Immature natural killer cell (primary cell): ENCODE results near the gene MED13L. TPM values are rescaled to one million over a fixed set of nuclear protein-coding genes. Genes with fewer than 3 reads are reported as not detected.
A peak's percentile ranks its signal among the peaks of the same experiment; 100 is the strongest.
"Not testable (repeated sequence)": the region's sequence is repeated elsewhere in the genome, so short reads cannot be mapped to it uniquely, and the experiment has no call there.

ENCODE experiments used
- DNase-seq, 3 donors: peaks; one replicate each; pipeline ENCODE4 v3.0.0; 2022; ENCODE audit warnings: mixed read lengths in 1 of 3
- H3K27ac Mint-ChIP-seq, 6 donors: one replicate each; pipeline ENCODE4 v1.8.0; 2020; ENCODE audit warnings: mixed read lengths in 6 of 6, mild to moderate bottlenecking in 5 of 6, inconsistent platforms in 4 of 6, moderate library complexity in 3 of 6
- H3K27me3 Mint-ChIP-seq, 3 donors: one replicate each; pipeline ENCODE4 v1.8.0; 2020 to 2021; ENCODE audit warnings: low read depth in 3 of 3, mild to moderate bottlenecking in 3 of 3, mixed read lengths in 3 of 3, moderate library complexity in 3 of 3, inconsistent platforms in 1 of 3
- H3K36me3 Mint-ChIP-seq, 3 donors: one replicate each; pipeline ENCODE4 v1.8.0; 2020; ENCODE audit warnings: mixed read lengths in 3 of 3, inconsistent platforms in 2 of 3, mild to moderate bottlenecking in 2 of 3
- H3K4me1 Mint-ChIP-seq, 2 donors: one replicate each; pipeline ENCODE4 v1.8.0; 2020; ENCODE audit warnings: inconsistent platforms in 2 of 2, mild to moderate bottlenecking in 2 of 2, mixed read lengths in 2 of 2, moderate library complexity in 1 of 2
- H3K4me3 Mint-ChIP-seq, 5 donors: one replicate each; pipeline ENCODE4 v1.8.0; 2020; ENCODE audit warnings: mild to moderate bottlenecking in 5 of 5, mixed read lengths in 5 of 5, inconsistent platforms in 3 of 5, moderate library complexity in 3 of 5
- H3K9me3 Mint-ChIP-seq, 6 donors: one replicate each; pipeline ENCODE4 v1.8.0; 2020; ENCODE audit warnings: mild to moderate bottlenecking in 6 of 6, mixed read lengths in 6 of 6, inconsistent platforms in 4 of 6, moderate library complexity in 3 of 6
- polyA plus RNA-seq, 3 donors: library from polyadenylated mRNA; unstranded; fragments of 300-500 nt; fragmentation: Illumina TruSeq; gene quantifications; one replicate each; pipeline ENCODE4 v1.2.3, GENCODE V29; 2021

MED13L gene
- polyA plus RNA-seq, 3 donors from 2014 or later: 2.3 to 10.3 (median 4.9) TPM

DNA sequence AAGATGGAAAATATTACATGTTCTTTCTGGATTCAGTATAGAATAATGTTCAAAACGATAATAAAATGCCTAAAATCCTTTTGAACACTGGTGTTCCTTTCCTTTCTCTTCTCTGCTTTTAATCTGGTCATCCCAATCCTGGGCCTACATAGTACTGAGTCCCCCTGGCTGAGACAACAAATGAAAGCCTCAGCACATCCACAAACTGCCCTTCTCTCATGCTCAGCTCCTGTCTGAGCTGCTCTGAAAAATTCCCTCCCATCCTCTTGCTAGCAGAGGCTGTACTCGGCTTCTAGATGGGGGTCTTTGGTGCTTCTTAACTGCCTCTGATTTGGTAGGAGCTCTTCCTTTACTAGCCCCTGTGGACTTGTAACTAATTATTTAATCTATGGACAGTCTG, 232.3 kb downstream of the MED13L start:
- peaks cover 0 to 1% (median 0%) of the 10 kb centered on the region in 3 donors for H3K27me3 Mint-ChIP-seq
- no peak overlapping the region for H3K4me3 Mint-ChIP-seq
- DNase-seq: no peak
- no peak overlapping the region for H3K27ac Mint-ChIP-seq
- no peaks in the 10 kb centered on the region for H3K36me3 Mint-ChIP-seq
- H3K9me3 Mint-ChIP-seq: no peaks in the 10 kb centered on the region
- H3K4me1 Mint-ChIP-seq: peaks cover 27 to 68% of the 10 kb centered on the region in 2 donors

- Mint-ChIP-seq H3K9me3 (no peaks in the 10 kb centered on the region), H3K4me1 (peaks cover 17 to 64% of the 10 kb centered on the region in 2 donors), H3K27ac (no peak overlapping the region), H3K4me3 (no peak overlapping the region), H3K27me3 (peaks cover 0 to 1% (median 0%) of the 10 kb centered on the region in 3 donors), H3K36me3 (no peaks in the 10 kb centered on the region)
- no peak for DNase-seq
Observed at GRCh38 chr12:116043659-116044535, 233.6 kb downstream of the MED13L start.

GRCh38 chr12:116040402-116040801, 237.1 kb downstream of the MED13L start:
- Mint-ChIP-seq H3K4me3 (no peak overlapping the region), H3K9me3 (no peaks in the 10 kb centered on the region), H3K27ac (no peak overlapping the region), H3K27me3 (peaks cover 0 to 1% (median 0%) of the 10 kb centered on the region in 3 donors), H3K36me3 (no peaks in the 10 kb centered on the region), H3K4me1 (peaks cover 8 to 47% of the 10 kb centered on the region in 2 donors)
- no peak for DNase-seq

DNA sequence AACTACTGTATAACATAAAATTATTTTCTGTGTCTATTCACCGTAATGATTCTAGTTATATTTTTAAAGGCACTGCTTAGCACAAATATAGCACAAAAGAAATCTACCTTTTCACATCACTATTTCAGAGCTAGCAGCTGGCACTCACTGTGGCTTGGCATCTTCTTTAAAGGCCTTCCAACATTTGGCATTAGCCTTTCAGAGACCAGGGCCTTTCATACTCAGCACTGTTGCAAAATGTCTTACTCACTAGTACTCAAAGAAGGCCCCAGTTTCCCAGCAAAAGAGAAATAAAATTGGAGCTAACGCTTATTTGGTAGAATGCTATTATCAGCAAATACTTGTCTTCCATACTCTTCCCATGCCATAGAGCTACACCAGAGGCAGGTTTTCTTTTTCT, 238.4 kb downstream of the MED13L start:
- no peak overlapping the region for H3K27ac Mint-ChIP-seq
- no peak overlapping the region for H3K4me3 Mint-ChIP-seq
- peaks cover 0 to 1% (median 0%) of the 10 kb centered on the region in 3 donors for H3K27me3 Mint-ChIP-seq
- no peaks in the 10 kb centered on the region for H3K36me3 Mint-ChIP-seq
- no peak for DNase-seq
- no peaks in the 10 kb centered on the region for H3K9me3 Mint-ChIP-seq
- H3K4me1 Mint-ChIP-seq: peaks cover 3 to 38% of the 10 kb centered on the region in 2 donors

GRCh38 chr12:116037941-116038837, 239.3 kb downstream of the MED13L start:
- Mint-ChIP-seq H3K4me3 (no peak overlapping the region), H3K27ac (no peak overlapping the region), H3K36me3 (no peaks in the 10 kb centered on the region), H3K9me3 (no peaks in the 10 kb centered on the region), H3K4me1 (peaks cover 0 to 34% of the 10 kb centered on the region in 2 donors), H3K27me3 (peaks cover 0 to 1% (median 0%) of the 10 kb centered on the region in 3 donors)
- no peak for DNase-seq

- H3K4me3 Mint-ChIP-seq: no peak overlapping the region
- no peak overlapping the region for H3K27ac Mint-ChIP-seq
- DNase-seq: no peak
- H3K4me1 Mint-ChIP-seq: peaks cover 6 to 18% of the 10 kb centered on the region in 2 donors
- H3K36me3 Mint-ChIP-seq: no peaks in the 10 kb centered on the region
- H3K27me3 Mint-ChIP-seq: no peaks in the 10 kb centered on the region
- H3K9me3 Mint-ChIP-seq: no peaks in the 10 kb centered on the region
Observed at GRCh38 chr12:116033765-116034164, 243.7 kb downstream of the MED13L start.

- not testable (repeated sequence) for H3K36me3 Mint-ChIP-seq, H3K4me3 Mint-ChIP-seq, DNase-seq, H3K9me3 Mint-ChIP-seq, H3K27me3 Mint-ChIP-seq, H3K27ac Mint-ChIP-seq
- peaks cover 22 to 39% of the 10 kb centered on the region in 2 donors for H3K4me1 Mint-ChIP-seq
Observed at GRCh38 chr12:116031624-116032023, 245.9 kb downstream of the MED13L start.

GRCh38 chr12:116028619-116029018, 248.9 kb downstream of the MED13L start:
- H3K27ac Mint-ChIP-seq: peak overlapping the region in 2 of 6 donors; percentile 1 to 28
- no peak for DNase-seq
- H3K27me3 Mint-ChIP-seq: peaks cover 0 to 3% (median 0%) of the 10 kb centered on the region in 3 donors
- H3K36me3 Mint-ChIP-seq: no peaks in the 10 kb centered on the region
- no peak overlapping the region for H3K4me3 Mint-ChIP-seq
- peaks cover 34 to 43% of the 10 kb centered on the region in 2 donors for H3K4me1 Mint-ChIP-seq
- H3K9me3 Mint-ChIP-seq: no peaks in the 10 kb centered on the region

- Mint-ChIP-seq H3K27ac (peak overlapping the region in 1 of 6 donors; percentile 3), H3K4me3 (peak overlapping the region in 1 of 5 donors; percentile 10), H3K9me3 (no peaks in the 10 kb centered on the region), H3K27me3 (peaks cover 0 to 3% (median 0%) of the 10 kb centered on the region in 3 donors), H3K4me1 (peaks cover 34 to 47% of the 10 kb centered on the region in 2 donors), H3K36me3 (no peaks in the 10 kb centered on the region)
- DNase-seq: no peak
Observed at GRCh38 chr12:116027551-116027821, 250.0 kb downstream of the MED13L start.

DNA sequence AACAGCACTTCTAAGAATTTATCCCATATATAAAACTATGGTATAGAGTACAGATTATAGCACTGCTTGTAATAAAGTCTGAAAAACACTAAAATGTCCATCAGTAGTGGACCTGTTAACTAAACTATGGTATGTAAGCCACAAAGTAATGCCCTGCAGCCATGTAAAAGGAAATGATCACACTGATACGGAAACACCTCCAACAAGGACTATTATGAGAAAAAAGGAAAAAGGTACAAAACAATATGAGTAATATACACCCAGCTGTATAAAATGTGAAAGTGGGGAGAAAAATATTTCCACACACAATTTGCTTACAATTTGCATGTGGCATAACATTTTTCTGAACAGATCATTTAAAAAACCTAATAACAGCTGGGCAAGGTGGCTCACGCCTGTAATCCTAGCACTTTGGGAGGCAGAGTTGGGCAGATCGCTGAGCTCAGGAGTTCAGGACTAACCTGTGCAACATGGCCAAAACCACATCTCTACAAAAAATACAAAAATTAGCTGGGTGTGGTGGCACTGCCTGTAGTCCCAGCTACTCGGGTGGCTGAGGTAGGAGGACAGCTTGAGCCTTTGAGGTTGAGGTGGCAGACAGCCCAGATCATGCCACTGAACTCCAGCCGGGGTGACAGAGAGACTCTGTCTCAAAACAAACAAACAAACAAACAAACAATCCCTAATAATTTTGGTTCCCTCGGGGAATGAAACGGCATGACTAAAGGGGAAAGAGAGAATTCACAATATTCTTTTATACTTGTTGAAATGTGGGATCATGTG, 250.5 kb downstream of the MED13L start:
- peak overlapping the region in 1 of 5 donors; percentile 10 for H3K4me3 Mint-ChIP-seq

DNA sequence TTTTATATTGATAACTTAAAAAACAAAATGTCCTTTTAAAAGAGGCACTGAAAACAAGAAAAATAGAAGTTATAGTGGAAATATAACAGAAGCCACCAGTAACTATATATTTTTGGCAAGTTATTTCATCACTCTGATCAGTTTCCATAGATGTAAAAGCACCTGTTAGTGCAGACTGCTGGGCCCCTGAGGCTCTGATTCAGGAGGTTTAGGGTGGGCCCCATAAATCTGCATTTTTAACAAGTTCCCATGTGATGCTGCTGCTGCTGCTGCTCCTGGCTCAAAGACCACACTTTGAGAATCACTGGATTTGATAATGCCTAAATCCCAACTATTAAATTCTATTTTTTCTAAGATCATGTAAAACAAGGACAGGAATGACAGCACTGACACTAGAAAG, 251.1 kb downstream of the MED13L start:
- no peak overlapping the region for H3K27ac Mint-ChIP-seq
- H3K4me1 Mint-ChIP-seq: peaks cover 31 to 50% of the 10 kb centered on the region in 2 donors
- no peak for DNase-seq
- H3K36me3 Mint-ChIP-seq: no peaks in the 10 kb centered on the region
- H3K27me3 Mint-ChIP-seq: peaks cover 0 to 3% (median 0%) of the 10 kb centered on the region in 3 donors
- no peak overlapping the region for H3K4me3 Mint-ChIP-seq
- no peaks in the 10 kb centered on the region for H3K9me3 Mint-ChIP-seq

More for the DNA sequence above, 250.5 kb downstream of the MED13L start:
- Mint-ChIP-seq H3K27me3 (peaks cover 0 to 3% (median 0%) of the 10 kb centered on the region in 3 donors), H3K9me3 (no peaks in the 10 kb centered on the region), H3K4me1 (peaks cover 31 to 50% of the 10 kb centered on the region in 2 donors), H3K27ac (peak overlapping the region in 5 of 6 donors; percentile 3 to 53 (median 32)), H3K36me3 (no peaks in the 10 kb centered on the region)
- peak in 2 of 3 donors; percentile 6 to 9 for DNase-seq

- DNase-seq: no peak
- H3K9me3 Mint-ChIP-seq: no peaks in the 10 kb centered on the region
- H3K4me1 Mint-ChIP-seq: peaks cover 31 to 50% of the 10 kb centered on the region in 2 donors
- peaks cover 0 to under 1% (median 0%) of the 10 kb centered on the region in 3 donors for H3K36me3 Mint-ChIP-seq
- no peak overlapping the region for H3K27ac Mint-ChIP-seq
- H3K4me3 Mint-ChIP-seq: no peak overlapping the region
- H3K27me3 Mint-ChIP-seq: peaks cover 0 to 3% (median 0%) of the 10 kb centered on the region in 3 donors
Observed at GRCh38 chr12:116024769-116025168, 252.7 kb downstream of the MED13L start.

- Mint-ChIP-seq H3K36me3 (peaks cover 4 to 30% (median 12%) of the 10 kb centered on the region in 3 donors), H3K4me1 (peaks cover 4 to 21% of the 10 kb centered on the region in 2 donors), H3K27me3 (peaks cover 0 to 5% (median 2%) of the 10 kb centered on the region in 3 donors), H3K27ac (peak overlapping the region in 1 of 6 donors; percentile 33), H3K9me3 (no peaks in the 10 kb centered on the region), H3K4me3 (no peak overlapping the region)
- DNase-seq: no peak
Observed at GRCh38 chr12:116019415-116019814, 258.1 kb downstream of the MED13L start.
